Testis (tissue), 2 donors: ENCODE results near the gene TASP1.

Experiments
- POLR2A ChIP-seq: fragments of 450-650 bp; IDR thresholded peaks from one replicate; pipeline ENCODE4 v1.6.1; 2017; ENCODE audit warnings: antibody characterized with exemption, mild to moderate bottlenecking, moderate library complexity
- TF ChIP-seq, protein P1 (sequence below), 3 experiments: fragments of 450-650 bp in 2 of 3; fragments of 200-600 bp in 1 of 3; sonication (generic) in 1 of 3; IDR thresholded peaks; one replicate each; pipeline ENCODE4 v1.5.1; 2016 to 2019; ENCODE audit warnings: antibody characterized with exemption in 3 of 3, mild to moderate bottlenecking in 2 of 3, moderate library complexity in 1 of 3

DNA sequence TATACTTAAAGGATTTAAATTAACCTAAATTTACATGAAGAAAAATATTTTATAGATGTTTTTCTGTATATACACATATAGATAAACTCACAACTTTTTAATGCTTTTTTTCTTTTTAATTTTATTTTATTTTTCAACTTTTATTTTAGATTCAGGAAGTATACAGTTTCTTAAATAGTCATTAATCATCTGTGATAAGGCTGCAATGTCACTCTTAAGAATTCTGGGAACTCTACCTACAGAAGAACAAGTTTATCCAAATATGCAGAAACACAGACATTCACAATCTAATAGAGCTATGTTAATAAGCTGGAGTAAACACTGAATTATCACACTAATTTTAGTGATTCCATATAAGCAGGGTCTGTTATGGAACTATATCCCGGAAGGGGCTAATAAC is 181.2 kb downstream of the TASP1 start:
- TF ChIP-seq, protein P1, sequence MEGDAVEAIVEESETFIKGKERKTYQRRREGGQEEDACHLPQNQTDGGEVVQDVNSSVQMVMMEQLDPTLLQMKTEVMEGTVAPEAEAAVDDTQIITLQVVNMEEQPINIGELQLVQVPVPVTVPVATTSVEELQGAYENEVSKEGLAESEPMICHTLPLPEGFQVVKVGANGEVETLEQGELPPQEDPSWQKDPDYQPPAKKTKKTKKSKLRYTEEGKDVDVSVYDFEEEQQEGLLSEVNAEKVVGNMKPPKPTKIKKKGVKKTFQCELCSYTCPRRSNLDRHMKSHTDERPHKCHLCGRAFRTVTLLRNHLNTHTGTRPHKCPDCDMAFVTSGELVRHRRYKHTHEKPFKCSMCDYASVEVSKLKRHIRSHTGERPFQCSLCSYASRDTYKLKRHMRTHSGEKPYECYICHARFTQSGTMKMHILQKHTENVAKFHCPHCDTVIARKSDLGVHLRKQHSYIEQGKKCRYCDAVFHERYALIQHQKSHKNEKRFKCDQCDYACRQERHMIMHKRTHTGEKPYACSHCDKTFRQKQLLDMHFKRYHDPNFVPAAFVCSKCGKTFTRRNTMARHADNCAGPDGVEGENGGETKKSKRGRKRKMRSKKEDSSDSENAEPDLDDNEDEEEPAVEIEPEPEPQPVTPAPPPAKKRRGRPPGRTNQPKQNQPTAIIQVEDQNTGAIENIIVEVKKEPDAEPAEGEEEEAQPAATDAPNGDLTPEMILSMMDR (IDR thresholded peaks at IDR 0.05) = no peak
- no peak for TF ChIP-seq POLR2A
